ENCODE results near the gene FGD4. TPM values are rescaled to one million over a fixed set of nuclear protein-coding genes. Genes with fewer than 3 reads are reported as not detected.

The FGD4 gene
- total and polyA plus RNA-seq, 9 of the 15 experiments (the other 6 are each of a cell fraction or from before 2014, with no cell fraction given): 0.05 to 0.51 (median 0.27) TPM

DNA sequence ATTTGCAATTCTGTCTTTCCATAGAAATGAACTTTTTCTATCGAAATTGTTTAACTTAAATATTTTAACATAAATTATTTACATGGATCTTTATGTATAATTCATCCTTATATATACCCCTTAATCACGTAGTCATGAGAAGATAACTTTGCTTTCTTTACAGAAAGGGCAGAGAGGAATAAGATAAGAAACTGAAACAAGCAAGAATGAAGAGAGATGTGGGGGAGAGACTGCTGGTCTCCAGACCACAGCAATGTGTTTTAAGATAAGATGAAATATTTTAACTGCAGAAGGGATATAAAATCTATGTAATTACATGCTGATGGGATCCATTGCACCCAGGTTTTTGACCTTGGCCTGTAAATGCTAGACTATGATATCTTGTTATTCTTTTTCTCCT, 245.1 kb downstream of the FGD4 start (continued):
- no peak for TF ChIP-seq SRSF3 (IDR thresholded peaks at IDR 0.05; ENCODE audit: insufficient read depth, low read length)

DNA sequence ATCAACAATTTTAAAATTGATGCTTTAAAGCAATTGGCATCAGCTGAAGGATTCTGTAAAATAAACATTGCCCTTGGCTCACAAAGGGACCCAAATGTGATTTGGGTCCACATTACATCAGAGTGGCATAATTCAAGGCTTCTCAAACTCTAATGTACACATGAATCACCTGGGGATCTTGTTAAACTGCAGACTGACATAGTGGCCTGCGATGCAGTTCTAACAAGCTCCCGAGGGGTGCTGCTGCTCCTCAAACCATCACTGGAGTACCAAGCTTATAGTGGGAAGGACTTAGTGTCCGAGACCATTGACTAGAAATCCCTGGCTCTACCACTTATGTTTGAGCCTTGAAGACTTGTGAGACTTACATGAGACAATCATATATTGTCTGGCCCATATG, 247.9 kb downstream of the FGD4 start:
- POLR2A ChIA-PET: no interaction called here
- Histone ChIP-seq H3K79me2 (ENCODE audit: control insufficient read depth, insufficient read depth, low read length) (no peaks in the 10 kb centered on the region), H2AFZ (ENCODE audit: low read depth, low read length) (no peak overlapping the region), H3K4me2 (ENCODE audit: insufficient read depth, low read length) (no peak overlapping the region), H3K9ac (ENCODE audit: insufficient read depth in 1 of 2, low read depth in 2 of 2, low read length in 2 of 2) (no peak overlapping the region), H3K27me3 (ENCODE audit: control insufficient read depth in 2 of 2, insufficient read depth in 2 of 2, low read length in 2 of 2) (peaks cover 10 to 33% of the 10 kb centered on the region in 2 experiments; a peak in 4 of 5 replicates), H3K27ac (ENCODE audit: extremely low read depth, low read depth, low read length) (no peak overlapping the region), H3K4me3 (no peak overlapping the region), H4K20me1 (replicated peaks; ENCODE audit: control insufficient read depth, insufficient read depth, low read length) (no peaks in the 10 kb centered on the region), H3K36me3 (ENCODE audit: control insufficient read depth, insufficient read depth, low read length) (no peaks in the 10 kb centered on the region), H3K4me1 (replicated peaks in 1 of 2; ENCODE audit: control insufficient read depth in 2 of 2, insufficient read depth in 2 of 2, low read length in 2 of 2) (no peaks in the 10 kb centered on the region), H3K9me3 (replicated peaks; ENCODE audit: control insufficient read depth, insufficient read depth, low read depth, low read length) (no peaks in the 10 kb centered on the region), H3K9me1 (ENCODE audit: control insufficient read depth, insufficient read depth, low read length) (no peaks in the 10 kb centered on the region)
- WGBS (ENCODE audit: insufficient coverage, low coverage, missing lambda C conversion rate): 6% methylated on average over 3 of the region's 3 CpGs
- BruUV-seq (replicated peaks): no TSS peak
- DNase-seq (ENCODE audit: extremely low read depth in 1 of 4, low spot score in 3 of 4) (no peak), FAIRE-seq (no peak), ATAC-seq (peak; percentile 55; the same call in 1 of the 3 replicates)
- TF ChIP-seq, protein P1, sequence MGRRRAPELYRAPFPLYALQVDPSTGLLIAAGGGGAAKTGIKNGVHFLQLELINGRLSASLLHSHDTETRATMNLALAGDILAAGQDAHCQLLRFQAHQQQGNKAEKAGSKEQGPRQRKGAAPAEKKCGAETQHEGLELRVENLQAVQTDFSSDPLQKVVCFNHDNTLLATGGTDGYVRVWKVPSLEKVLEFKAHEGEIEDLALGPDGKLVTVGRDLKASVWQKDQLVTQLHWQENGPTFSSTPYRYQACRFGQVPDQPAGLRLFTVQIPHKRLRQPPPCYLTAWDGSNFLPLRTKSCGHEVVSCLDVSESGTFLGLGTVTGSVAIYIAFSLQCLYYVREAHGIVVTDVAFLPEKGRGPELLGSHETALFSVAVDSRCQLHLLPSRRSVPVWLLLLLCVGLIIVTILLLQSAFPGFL (CRISPR knock-in tag; IDR thresholded peaks at IDR 0.05): no peak
- no peak for TF ChIP-seq ZNF146 (CRISPR knock-in tag; IDR thresholded peaks at IDR 0.05; ENCODE audit: unreplicated experiment)
- no peak for TF ChIP-seq NCOA4 (IDR thresholded peaks at IDR 0.05; ENCODE audit: partially characterized antibody)
- TF ChIP-seq, protein P2, sequence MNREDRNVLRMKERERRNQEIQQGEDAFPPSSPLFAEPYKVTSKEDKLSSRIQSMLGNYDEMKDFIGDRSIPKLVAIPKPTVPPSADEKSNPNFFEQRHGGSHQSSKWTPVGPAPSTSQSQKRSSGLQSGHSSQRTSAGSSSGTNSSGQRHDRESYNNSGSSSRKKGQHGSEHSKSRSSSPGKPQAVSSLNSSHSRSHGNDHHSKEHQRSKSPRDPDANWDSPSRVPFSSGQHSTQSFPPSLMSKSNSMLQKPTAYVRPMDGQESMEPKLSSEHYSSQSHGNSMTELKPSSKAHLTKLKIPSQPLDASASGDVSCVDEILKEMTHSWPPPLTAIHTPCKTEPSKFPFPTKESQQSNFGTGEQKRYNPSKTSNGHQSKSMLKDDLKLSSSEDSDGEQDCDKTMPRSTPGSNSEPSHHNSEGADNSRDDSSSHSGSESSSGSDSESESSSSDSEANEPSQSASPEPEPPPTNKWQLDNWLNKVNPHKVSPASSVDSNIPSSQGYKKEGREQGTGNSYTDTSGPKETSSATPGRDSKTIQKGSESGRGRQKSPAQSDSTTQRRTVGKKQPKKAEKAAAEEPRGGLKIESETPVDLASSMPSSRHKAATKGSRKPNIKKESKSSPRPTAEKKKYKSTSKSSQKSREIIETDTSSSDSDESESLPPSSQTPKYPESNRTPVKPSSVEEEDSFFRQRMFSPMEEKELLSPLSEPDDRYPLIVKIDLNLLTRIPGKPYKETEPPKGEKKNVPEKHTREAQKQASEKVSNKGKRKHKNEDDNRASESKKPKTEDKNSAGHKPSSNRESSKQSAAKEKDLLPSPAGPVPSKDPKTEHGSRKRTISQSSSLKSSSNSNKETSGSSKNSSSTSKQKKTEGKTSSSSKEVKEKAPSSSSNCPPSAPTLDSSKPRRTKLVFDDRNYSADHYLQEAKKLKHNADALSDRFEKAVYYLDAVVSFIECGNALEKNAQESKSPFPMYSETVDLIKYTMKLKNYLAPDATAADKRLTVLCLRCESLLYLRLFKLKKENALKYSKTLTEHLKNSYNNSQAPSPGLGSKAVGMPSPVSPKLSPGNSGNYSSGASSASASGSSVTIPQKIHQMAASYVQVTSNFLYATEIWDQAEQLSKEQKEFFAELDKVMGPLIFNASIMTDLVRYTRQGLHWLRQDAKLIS (CRISPR knock-in tag; IDR thresholded peaks at IDR 0.05): no peak
- TF ChIP-seq ZNF444 (CRISPR knock-in tag; IDR thresholded peaks at IDR 0.05): no peak
- TF ChIP-seq, protein P3, sequence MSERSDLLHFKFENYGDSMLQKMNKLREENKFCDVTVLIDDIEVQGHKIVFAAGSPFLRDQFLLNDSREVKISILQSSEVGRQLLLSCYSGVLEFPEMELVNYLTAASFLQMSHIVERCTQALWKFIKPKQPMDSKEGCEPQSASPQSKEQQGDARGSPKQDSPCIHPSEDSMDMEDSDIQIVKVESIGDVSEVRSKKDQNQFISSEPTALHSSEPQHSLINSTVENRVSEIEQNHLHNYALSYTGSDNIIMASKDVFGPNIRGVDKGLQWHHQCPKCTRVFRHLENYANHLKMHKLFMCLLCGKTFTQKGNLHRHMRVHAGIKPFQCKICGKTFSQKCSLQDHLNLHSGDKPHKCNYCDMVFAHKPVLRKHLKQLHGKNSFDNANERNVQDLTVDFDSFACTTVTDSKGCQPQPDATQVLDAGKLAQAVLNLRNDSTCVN (CRISPR knock-in tag; IDR thresholded peaks at IDR 0.05): no peak
- TF ChIP-seq PRMT5 (CRISPR knock-in tag; IDR thresholded peaks at IDR 0.05): no peak
- in situ Hi-C loops (cut with MboI) (no loop called here), intact Hi-C loops (cut with micrococcal nuclease) (no loop called here)
- CTCF ChIA-PET (ENCODE audit: low intra/inter-chr PET ratio): no interaction called here

Measured in K562 (cell line).